GM10248 (cell line): ENCODE results near the gene CGB7.
"Not testable (repeated sequence)": the region's sequence is repeated elsewhere in the genome, so short reads cannot be mapped to it uniquely, and the experiment has no call there.

Source experiments
- CTCF ChIA-PET: fragments of 300-600 bp; sonication (Branson Sonifier 250); formaldehyde crosslinking; extraction: SDS; loops from one replicate; lab custom pipeline; 2021; ENCODE audit warnings: antibody characterized with exemption; lab: Yijun Ruan, JAX
- POLR2A ChIA-PET: fragments of 350-650 bp; sonication (Branson Sonifier 250); formaldehyde crosslinking; extraction: SDS; loops from one replicate; lab custom pipeline; 2020; ENCODE audit warnings: antibody characterized with exemption; lab: Yijun Ruan, JAX
- DNase-seq: peaks from one replicate; pipeline ENCODE4 v3.0.0; 2012; ENCODE audit errors: extremely low spot score
- TF ChIP-seq, protein P1 (sequence below): IDR thresholded peaks from 2 replicates; pipeline ENCODE4 v1.5.1; 2012; ENCODE audit warnings: mild to moderate bottlenecking, low read depth; ENCODE audit errors: extremely low read depth, missing control alignments, control extremely low read depth

Gene CGB7

DNA sequence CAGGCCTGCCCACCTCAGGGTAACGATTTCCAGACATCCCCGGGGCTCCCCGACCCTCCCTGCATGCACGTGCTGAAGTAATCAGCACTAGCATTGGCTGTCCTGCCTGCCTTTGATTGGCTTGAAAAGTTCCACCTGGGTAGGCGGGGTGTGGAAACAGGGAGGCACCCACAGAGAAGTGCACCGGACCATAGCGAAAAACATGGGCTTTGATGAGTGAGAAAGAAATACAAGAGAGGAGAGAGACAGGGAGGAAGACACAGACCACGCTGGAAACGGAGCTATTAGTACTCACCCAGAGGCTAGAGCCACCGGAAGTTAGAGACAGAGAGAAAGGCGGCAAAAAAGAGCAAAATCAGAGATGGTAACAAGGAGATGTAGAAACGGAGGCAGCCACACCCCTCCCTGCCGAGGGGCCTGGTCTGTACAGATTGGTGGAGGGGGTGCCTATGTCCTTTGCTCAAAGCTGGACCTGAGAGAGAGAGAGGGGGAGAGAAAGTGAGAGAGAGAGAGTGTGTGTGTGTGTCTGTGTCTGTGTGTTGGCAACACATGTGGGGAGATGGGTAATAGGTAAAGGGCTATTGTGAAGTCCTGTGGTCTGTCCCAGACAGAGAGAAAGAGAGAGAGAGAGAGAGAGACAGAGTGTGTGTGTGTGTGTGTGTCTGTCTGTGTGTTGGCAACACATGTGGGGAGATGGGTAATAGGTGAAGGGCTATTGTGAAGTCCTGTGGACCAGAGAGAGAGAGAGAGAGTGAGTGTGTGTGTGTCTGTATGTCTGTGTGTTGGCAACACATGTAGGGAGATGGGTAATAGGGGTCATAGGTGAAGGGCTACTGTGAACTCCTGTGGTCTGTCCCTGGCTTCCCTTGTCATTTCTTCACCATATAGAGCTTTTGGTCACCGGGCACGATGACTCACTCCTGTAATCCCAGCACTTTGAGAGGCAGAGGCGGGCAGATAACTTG lies 36.3 kb downstream of the CGB7 start:
- POLR2A ChIA-PET, result no interaction called here
- CTCF ChIA-PET, result interaction anchor here (1.2 to 1.8 kb wide), 3 partner anchors 23 to 48 kb away, joined by 3 to 7 read pairs (median 4); partner anchors contain the start of gene RUVBL2
- no peak for DNase-seq

DNA sequence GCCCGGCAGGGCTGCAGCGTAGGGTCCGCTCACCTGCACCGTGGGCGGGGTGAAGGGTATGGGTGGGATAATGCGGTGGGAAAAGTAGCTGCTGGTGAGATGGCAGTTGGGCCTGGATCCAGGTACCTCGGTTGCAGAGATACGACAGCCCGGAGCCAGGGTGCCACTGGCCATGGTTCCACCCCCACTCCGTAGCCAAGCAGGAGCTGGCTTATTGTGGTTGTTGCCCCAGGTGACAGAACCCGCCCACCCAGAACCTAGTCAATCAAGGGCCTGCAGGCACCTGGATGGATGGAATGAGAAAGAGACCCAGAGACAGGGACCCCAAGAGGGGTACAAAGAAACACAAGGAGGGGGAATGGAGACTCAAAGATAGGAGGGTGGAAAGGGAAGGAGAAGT lies 37.2 kb downstream of the CGB7 start:
- TF ChIP-seq, protein P1, sequence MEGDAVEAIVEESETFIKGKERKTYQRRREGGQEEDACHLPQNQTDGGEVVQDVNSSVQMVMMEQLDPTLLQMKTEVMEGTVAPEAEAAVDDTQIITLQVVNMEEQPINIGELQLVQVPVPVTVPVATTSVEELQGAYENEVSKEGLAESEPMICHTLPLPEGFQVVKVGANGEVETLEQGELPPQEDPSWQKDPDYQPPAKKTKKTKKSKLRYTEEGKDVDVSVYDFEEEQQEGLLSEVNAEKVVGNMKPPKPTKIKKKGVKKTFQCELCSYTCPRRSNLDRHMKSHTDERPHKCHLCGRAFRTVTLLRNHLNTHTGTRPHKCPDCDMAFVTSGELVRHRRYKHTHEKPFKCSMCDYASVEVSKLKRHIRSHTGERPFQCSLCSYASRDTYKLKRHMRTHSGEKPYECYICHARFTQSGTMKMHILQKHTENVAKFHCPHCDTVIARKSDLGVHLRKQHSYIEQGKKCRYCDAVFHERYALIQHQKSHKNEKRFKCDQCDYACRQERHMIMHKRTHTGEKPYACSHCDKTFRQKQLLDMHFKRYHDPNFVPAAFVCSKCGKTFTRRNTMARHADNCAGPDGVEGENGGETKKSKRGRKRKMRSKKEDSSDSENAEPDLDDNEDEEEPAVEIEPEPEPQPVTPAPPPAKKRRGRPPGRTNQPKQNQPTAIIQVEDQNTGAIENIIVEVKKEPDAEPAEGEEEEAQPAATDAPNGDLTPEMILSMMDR, result no peak
- ChIA-PET CTCF (interaction anchor here (1.2 to 3.6 kb wide), 6 partner anchors 20 to 307 kb away, joined by 3 to 28 read pairs (median 4); partner anchors contain the start of gene RUVBL2), POLR2A (interaction anchor here (0.6 kb wide), 1 partner anchor 27 kb away, joined by 3 read pairs; the partner anchor contains the start of gene GYS1)
- DNase-seq, result no peak

More for the DNA sequence above, 36.3 kb downstream of the CGB7 start:
- TF ChIP-seq, protein P1, result no peak

DNA sequence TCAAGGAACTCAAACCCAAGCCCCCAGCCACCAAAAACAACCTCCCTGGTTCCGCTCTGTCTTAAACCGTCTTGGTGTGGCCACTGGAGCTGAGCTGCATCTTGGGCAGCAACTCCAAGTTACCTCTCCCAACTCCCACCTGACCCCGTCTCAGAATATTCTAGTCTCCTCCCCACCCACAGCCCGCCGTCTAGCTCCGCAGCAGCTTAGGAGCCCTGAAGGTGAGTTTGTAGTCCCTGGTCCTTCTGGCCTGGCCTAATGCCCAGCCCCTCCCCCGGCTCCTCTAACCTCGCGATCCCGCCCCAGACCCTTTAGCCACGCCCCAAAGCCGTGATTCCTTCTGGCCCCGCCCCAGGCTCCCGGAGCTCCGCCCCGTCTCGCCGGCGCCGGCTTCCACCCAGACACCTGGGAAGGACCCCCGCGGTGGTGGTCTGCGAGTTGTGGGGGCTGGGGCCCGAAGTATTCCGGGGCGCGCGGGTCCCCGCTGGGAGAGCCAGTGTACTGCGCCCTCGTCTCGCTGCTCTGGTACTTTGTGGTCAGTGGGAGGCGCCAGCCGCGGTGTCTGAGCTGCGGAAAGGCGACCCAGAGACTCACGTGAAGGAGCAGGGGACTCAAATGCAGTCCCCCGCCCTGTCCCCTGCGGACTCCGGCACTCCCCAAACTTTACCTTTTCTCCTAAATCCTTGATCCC lies 38.2 kb downstream of the CGB7 start:
- ChIA-PET CTCF (interaction anchor here (0.6 to 3.6 kb wide), 10 partner anchors 11 to 306 kb away, joined by 3 to 28 read pairs (median 3); partner anchors contain the start of genes CGB2, GYS1 and RUVBL2), POLR2A (interaction anchor here (1.0 to 1.2 kb wide), 2 partner anchors 20 to 76 kb away, joined by 3 read pairs; no protein-coding TSS in a partner anchor)
- peak; percentile 84 for DNase-seq
- TF ChIP-seq, protein P1, result peak; percentile 5

DNA sequence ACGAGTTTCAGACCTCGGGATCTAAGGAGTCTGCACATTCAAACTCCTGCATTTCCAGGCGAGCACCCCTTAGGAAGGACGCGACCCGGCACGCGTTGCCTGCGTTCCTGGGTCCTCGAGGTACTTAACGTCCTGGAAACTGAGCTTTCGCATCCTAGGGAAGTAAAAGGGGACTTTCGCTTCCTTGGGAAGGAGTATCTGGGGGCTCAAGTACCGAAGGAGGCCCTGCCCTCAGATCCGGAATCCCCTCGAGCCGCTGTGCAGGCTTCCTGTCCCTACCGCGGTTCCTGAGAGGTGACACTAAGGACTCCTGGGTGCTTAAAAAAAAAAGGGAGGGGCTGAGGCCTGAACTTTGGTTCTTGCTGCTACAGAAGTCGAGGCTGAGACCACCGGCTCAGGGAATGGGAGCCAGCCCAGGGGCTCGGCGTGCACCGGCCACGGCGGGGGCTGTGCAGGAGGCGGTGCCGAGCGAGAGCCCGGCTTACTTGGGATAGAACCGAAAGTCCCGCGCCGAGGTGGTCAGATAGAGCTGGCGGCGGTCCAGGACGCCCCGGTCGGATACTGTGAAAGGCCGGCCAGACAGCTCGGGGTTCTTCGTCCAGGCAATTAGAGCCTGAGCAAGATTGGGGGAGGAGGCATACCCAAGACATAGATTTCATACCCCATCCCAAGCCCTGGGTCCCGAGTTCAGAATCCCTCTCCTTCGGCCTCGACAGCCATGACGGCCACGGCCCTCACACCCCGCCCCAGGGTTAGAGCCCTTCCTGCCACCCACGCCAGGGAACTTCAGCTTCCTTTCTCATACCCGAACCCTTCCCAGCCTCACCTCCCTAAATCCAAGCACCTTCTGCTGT lies 38.9 kb downstream of the CGB7 start:
- ChIA-PET CTCF (interaction anchor here (0.6 to 3.6 kb wide), 12 partner anchors 10 to 283 kb away, joined by 3 to 28 read pairs (median 5); partner anchors contain the start of genes CGB2, GYS1 and RUVBL2), POLR2A (interaction anchor here (1.0 to 1.2 kb wide), 2 partner anchors 19 to 76 kb away, joined by 3 read pairs; no protein-coding TSS in a partner anchor)
- DNase-seq, result not testable (repeated sequence)

DNA sequence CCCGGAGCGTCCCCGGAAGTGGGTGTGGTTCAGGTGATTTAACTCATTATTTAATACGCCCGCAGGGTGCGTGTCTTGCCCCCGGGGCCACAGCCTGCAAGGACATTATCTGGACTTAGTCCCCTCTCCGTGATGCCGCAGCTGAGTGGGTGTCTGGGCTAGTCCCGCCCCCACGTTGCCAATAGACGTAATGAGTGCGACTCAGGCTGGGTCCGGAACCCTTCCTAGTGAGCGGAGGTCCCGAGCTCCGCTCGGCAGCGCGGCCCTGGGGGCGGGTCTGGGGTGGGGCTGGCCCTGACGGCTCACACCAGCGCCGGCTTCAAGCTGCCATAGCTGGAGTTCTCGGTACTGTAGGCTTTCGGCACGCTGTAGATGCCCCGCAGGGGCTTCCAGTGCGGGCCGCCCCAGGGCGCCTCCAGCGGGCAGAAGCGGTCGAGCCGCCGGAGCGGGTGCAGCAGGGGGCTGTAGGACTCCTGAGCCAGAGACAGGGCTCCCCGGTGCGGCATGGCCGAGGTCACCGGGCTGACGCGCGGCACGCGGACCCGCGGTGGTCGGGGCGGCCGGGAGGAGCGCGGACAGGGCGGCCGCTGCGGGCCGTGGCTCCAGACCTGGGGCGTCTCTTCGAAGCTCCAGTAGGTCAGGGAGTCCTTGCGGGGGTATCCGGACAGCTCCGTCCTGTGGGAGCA lies 39.7 kb downstream of the CGB7 start:
- ChIA-PET CTCF (interaction anchor here (1.1 to 3.6 kb wide), 8 partner anchors 9 to 89 kb away, joined by 3 to 28 read pairs (median 5); partner anchors contain the start of genes GYS1 and RUVBL2), POLR2A (interaction anchor here (0.6 kb wide), 1 partner anchor 143 kb away, joined by 6 read pairs; no protein-coding TSS in a partner anchor)
- peak; percentile 79 for DNase-seq
- TF ChIP-seq, protein P1, result peak; percentile 53
